WERI-Rb-1 (cell line): ENCODE measurements around the gene ADRA2B.

Experiments
- DNase-seq: peaks from one replicate; pipeline ENCODE4 v3.0.0-alpha.2; 2020
- H3K27ac ChIP-seq: fragments of 250-450 bp; sonication (Bioruptor Pico); 2 replicates; pipeline ENCODE4 v1.5.1; 2020; ENCODE audit warnings: mild to moderate bottlenecking, moderate library complexity
- H3K27me3 ChIP-seq: fragments of 250-450 bp; sonication (Bioruptor Pico); 2 replicates; pipeline ENCODE4 v1.5.1; 2021; ENCODE audit warnings: mild to moderate bottlenecking, low read depth, moderate library complexity; ENCODE audit not compliant: insufficient read depth, severe bottlenecking
- H3K36me3 ChIP-seq: fragments of 250-450 bp; sonication (Bioruptor Pico); 2 replicates; pipeline ENCODE4 v1.5.1; 2020; ENCODE audit warnings: mild to moderate bottlenecking, moderate library complexity
- H3K4me3 ChIP-seq: 2 replicates; pipeline ENCODE4 v1.5.1; 2011; ENCODE audit warnings: low read depth, mild to moderate bottlenecking, control low read depth, low read length
- H3K9me3 ChIP-seq: fragments of 250-450 bp; sonication (Bioruptor Pico); 2 replicates; pipeline ENCODE4 v1.5.1; 2021; ENCODE audit warnings: mild to moderate bottlenecking, moderate library complexity; ENCODE audit not compliant: severe bottlenecking
- CTCF ChIP-seq: IDR thresholded peaks from 2 replicates; pipeline ENCODE4 v1.5.1; 2011; ENCODE audit warnings: low read depth, mild to moderate bottlenecking, control low read depth, inconsistent platforms, low read length

Gene ADRA2B

DNA sequence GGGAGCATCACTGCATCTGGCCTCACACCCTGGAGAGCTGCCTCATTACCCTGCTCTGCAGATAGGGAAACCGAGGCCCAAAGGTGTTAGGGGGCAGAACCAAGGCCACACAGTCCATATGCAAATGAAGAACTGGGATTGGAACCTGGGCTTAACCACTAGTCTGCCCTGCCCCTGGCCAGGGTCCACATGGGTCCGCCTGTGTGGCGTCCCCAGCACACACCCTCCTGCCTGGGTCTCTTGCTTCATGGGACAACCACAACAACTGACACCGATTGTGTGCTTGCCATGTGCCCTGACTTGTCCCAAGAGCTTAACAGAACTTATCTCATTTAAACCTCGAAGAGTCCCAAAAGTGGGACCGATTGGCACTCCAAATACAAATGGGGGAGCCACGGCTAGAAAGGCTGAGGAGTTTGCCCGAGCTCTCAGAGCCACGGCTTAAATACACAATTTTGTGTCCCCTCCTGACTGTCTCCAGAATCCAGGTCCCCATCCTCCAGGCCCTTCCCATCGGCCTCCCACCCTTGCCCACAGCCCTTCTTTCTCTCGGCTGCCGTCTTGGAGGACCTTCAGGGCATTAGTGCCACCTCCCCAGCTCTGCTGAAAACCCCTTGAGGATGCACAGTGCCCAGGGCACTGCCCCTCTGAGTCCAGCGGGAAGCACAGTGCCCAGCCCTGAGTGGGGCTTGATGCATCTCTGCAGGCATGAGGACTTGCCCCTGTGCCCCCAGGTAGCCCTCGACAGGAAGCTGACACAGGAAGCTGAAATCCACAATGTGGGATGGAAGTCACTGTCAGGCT lies 34.6 kb upstream of the ADRA2B start:
- H3K27me3 ChIP-seq: no peaks in the 10 kb centered on the region
- no peaks in the 10 kb centered on the region for H3K36me3 ChIP-seq

GRCh38 chr2:96150007-96150640 lies 33.8 kb upstream of the ADRA2B start:
- no peak overlapping the region for H3K4me3 ChIP-seq
- H3K27ac ChIP-seq: peak overlapping the region; percentile 94
- H3K36me3 ChIP-seq: no peaks in the 10 kb centered on the region
- H3K27me3 ChIP-seq: no peaks in the 10 kb centered on the region
- no peak for DNase-seq
- TF ChIP-seq CTCF: no peak
- H3K9me3 ChIP-seq: no peaks in the 10 kb centered on the region

More for the DNA sequence above, 34.6 kb upstream of the ADRA2B start:
- Histone ChIP-seq H3K9me3 (no peaks in the 10 kb centered on the region), H3K4me3 (no peak overlapping the region), H3K27ac (peak overlapping the region; percentile 94)
- DNase-seq: no peak
- TF ChIP-seq CTCF: no peak

- no peak for TF ChIP-seq CTCF
- Histone ChIP-seq H3K36me3 (peaks cover 12% of the 10 kb centered on the region), H3K9me3 (no peaks in the 10 kb centered on the region), H3K27me3 (no peaks in the 10 kb centered on the region), H3K27ac (peak overlapping the region; percentile 85), H3K4me3 (no peak overlapping the region)
- DNase-seq: peak; percentile 88
Measured at GRCh38 chr2:96148410-96149217, 32.2 kb upstream of the ADRA2B start.

- peak overlapping the region; percentile 85 for H3K27ac ChIP-seq
- no peaks in the 10 kb centered on the region for H3K27me3 ChIP-seq
- peak; percentile 32; the same call in 1 of the 2 replicates for TF ChIP-seq CTCF
- DNase-seq: peak; percentile 51
- H3K9me3 ChIP-seq: no peaks in the 10 kb centered on the region
- H3K36me3 ChIP-seq: peaks cover 21% of the 10 kb centered on the region
- H3K4me3 ChIP-seq: no peak overlapping the region
Measured at GRCh38 chr2:96147593-96148201, 31.3 kb upstream of the ADRA2B start.

GRCh38 chr2:96146881-96147592 lies 30.7 kb upstream of the ADRA2B start:
- DNase-seq: no peak
- no peaks in the 10 kb centered on the region for H3K27me3 ChIP-seq
- peaks cover 28% of the 10 kb centered on the region for H3K36me3 ChIP-seq
- no peak for TF ChIP-seq CTCF
- H3K27ac ChIP-seq: peak overlapping the region; percentile 85
- no peak overlapping the region for H3K4me3 ChIP-seq
- H3K9me3 ChIP-seq: no peaks in the 10 kb centered on the region
